ENCODE measurements around the gene CYB5B. TPM values are rescaled to one million over a fixed set of nuclear protein-coding genes. Genes with fewer than 3 reads are reported as not detected.

The CYB5B gene
- polyA plus RNA-seq, 3 donors: 132 to 150 (median 141) TPM

GRCh38 chr16:69471121-69471520 lies 46.7 kb downstream of the CYB5B start:
- no peak for DNase-seq (ENCODE audit: extremely low read depth in 1 of 11, low read depth in 9 of 11, low spot score in 4 of 11)

DNA sequence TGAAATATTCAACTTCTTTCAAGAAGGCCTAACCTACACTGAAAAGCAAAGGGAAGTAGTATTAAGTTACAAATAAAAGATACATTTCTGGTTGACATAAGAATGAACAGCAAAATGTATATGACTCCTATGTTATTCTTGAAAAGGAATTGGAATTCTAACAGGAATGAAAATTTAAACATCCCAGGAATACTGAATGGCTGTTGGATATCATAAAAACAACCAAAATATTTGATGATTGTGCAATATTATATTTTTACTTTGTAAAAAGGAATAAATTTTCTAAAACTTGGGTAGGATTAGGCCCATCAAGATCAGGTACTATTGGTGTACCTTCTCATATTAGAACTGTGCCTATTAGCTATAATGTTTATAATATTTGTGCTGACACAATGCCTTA lies 50.0 kb downstream of the CYB5B start:
- DNase-seq (ENCODE audit: extremely low read depth in 1 of 11, low read depth in 9 of 11, low spot score in 4 of 11): no peak

GRCh38 chr16:69476920-69477443 lies 52.6 kb downstream of the CYB5B start:
- DNase-seq (ENCODE audit: extremely low read depth in 1 of 11, low read depth in 9 of 11, low spot score in 4 of 11): no peak

GRCh38 chr16:69477546-69477945 lies 53.1 kb downstream of the CYB5B start:
- no peak for DNase-seq (ENCODE audit: extremely low read depth in 1 of 11, low read depth in 9 of 11, low spot score in 4 of 11)

DNA sequence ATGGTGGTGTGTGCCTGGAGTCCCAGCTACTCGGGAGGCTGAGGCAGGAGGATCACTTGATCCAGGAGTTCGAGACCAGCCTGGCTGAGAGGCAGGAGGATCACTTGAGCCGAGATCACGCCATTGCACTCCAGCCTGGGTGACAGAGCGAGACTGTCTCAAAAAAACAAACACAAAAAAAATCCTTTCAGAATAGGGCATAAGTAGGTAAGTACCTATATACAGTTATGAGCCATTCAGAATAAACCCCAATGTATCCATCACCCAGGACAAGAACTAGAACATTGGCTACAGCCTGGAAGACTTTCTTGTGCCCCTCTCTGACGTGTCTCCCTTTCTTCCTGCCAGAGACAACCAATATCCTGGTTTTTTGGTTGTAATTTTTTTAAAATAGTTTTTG lies 54.3 kb downstream of the CYB5B start:
- DNase-seq (ENCODE audit: extremely low read depth in 1 of 11, low read depth in 9 of 11, low spot score in 4 of 11): no peak

DNA sequence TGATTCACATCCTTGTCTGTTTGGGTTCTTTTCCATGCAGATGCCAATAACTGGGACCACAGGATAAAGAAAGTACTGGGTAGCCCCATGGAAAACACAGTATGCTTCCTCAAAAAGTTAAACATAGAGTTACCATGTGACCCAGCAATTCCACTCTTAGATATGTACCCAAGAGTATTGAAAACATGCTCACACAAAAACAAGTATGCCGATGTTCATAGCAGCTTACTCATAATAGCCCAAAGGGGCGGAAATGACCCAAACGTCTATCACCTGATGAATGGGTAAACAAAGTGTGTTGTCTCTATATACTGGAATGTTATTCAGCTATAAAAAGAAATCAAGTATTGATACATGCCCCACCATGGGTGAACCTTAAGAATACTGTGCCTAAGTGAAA lies 55.4 kb downstream of the CYB5B start:
- DNase-seq (ENCODE audit: extremely low read depth in 1 of 11, low read depth in 9 of 11, low spot score in 4 of 11): no peak

DNA sequence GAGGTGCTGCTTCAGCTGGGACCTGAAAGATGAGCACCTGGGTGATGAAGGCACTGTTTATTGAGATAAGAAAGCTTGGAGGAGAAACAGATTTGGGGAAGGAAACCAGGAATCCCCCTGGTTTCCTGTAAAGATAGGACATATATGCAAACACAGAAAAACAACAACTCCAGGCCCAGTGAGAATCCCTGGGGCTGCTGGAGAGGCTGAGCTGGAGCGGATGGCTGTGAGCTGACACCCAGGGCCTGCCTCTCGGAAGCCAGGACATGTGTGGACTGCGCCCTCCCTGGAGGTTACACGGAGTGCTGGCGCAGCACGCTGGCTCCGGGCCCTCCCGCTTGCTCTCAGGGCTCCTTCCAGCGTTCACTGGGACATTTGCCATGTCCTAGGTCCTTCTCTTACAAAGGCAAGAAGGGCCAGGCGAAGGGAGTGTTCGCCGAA lies 57.5 kb downstream of the CYB5B start:
- DNase-seq (ENCODE audit: extremely low read depth in 1 of 11, low read depth in 9 of 11, low spot score in 4 of 11): peak in 6 of 11 donors; percentile 21 to 55 (median 47)

- peak in 10 of 11 donors; percentile 41 to 79 (median 50) for DNase-seq (ENCODE audit: extremely low read depth in 1 of 11, low read depth in 9 of 11, low spot score in 4 of 11)
Measured at GRCh38 chr16:69482410-69482991, 58.1 kb downstream of the CYB5B start.

DNA sequence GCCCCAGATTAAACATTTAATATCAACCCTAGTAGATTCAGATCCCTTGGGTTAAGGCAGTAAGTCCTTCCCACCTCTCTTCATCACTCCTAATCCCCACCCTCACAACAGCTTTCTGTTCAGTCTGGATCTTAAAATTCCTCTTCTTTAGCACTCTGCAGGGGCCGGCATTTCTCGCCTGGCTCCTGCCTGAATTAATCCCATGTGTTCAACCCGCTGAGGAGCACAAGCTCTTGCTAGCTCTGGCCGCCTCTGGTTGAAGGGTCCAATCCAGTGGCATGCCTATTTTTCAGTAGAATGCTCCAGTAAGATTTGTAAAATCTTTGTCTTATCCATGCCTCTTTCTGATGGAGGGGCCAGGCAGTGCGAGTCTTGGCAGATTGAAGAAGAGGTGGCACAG lies 59.2 kb downstream of the CYB5B start:
- no peak for DNase-seq (ENCODE audit: extremely low read depth in 1 of 11, low read depth in 9 of 11, low spot score in 4 of 11)

- no peak for DNase-seq (ENCODE audit: extremely low read depth in 1 of 11, low read depth in 9 of 11, low spot score in 4 of 11)
Measured at GRCh38 chr16:69485361-69485760, 60.9 kb downstream of the CYB5B start.

DNA sequence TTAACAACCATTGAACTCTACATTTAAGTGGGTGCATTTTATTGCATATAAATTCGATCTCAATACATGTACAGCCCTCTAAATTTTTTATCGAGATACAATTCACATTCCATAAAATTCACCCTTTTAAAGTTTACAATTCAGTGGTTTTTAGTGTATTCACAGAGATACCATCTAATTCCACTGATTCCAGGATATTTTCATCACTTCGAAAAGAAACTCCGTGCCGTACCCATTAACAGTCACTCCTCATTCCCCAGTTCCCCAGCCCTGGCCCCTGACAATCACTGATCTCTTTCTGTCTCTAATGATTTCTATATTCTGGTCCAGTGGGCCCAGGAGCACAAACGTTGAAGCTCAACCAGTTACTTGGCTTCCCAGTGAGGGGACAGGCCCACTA lies 61.4 kb downstream of the CYB5B start:
- no peak for DNase-seq (ENCODE audit: extremely low read depth in 1 of 11, low read depth in 9 of 11, low spot score in 4 of 11)

DNA sequence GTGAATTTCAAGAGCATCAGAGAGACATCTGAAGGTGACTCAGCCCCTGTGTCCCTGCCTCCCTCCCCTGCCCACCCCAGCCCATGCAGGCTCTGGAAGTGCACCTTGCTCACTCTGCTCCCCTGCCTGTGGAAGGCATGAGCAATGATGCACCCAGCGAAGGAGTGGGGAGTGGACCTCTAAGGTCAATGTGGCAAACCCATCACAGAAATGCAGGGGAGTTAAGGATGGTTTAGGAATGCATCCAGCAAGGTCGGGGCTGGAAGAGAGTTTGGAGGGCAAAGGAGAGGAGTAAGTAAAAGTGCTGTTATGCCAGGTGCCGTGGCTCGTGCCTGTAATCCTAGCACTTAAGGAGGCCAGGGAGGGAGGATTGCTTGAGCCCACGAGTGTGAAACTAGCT lies 61.9 kb downstream of the CYB5B start:
- DNase-seq (ENCODE audit: extremely low read depth in 1 of 11, low read depth in 9 of 11, low spot score in 4 of 11): no peak

GRCh38 chr16:69486724-69487123 lies 62.3 kb downstream of the CYB5B start:
- no peak for DNase-seq (ENCODE audit: extremely low read depth in 1 of 11, low read depth in 9 of 11, low spot score in 4 of 11)

GRCh38 chr16:69490707-69491324 lies 66.4 kb downstream of the CYB5B start:
- no peak for DNase-seq (ENCODE audit: extremely low read depth in 1 of 11, low read depth in 9 of 11, low spot score in 4 of 11)

DNA sequence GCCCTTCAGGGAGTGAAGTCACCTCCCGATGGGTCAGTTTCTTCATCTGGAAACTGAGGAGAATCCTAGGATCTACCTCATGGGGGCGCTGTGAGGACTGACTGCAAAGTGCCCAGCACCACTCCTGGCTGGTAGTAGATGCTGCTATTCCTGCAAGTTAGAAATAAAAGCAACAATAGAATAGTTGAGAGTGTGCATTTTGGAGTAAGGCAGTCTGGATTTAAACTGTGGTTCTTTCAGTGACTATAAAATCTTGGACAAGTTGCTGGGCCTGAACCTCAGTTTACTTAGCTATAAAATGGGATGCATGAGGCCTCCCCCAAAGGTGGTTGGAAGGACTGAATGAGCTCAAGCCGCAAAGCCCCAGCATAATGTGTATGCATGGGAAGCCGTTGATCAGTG lies 70.6 kb downstream of the CYB5B start:
- no peak for DNase-seq (ENCODE audit: extremely low read depth in 1 of 11, low read depth in 9 of 11, low spot score in 4 of 11)

DNA sequence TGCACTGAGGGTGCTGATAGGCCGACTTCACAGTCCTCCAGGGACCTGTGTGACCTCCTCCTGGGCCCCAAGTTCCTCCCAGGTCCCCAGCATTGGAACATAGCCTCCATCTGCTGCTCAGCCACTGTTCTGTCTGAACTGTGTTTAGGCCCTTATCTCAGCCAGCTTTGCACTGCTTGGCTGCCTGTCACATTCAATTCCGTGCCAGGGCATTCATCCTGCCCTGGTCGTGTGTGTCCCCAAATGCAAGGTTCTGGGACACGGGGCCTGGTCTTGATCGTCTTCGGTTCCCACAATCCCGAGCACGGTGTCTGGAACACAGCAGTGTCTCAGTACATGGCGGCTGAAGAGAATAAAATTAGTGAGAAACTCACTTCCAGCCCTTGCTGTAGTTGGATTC lies 71.4 kb downstream of the CYB5B start:
- DNase-seq (ENCODE audit: extremely low read depth in 1 of 11, low read depth in 9 of 11, low spot score in 4 of 11): no peak

GRCh38 chr16:69496376-69496775 lies 72.0 kb downstream of the CYB5B start:
- DNase-seq (ENCODE audit: extremely low read depth in 1 of 11, low read depth in 9 of 11, low spot score in 4 of 11): no peak

GRCh38 chr16:69496896-69497295 lies 72.5 kb downstream of the CYB5B start:
- DNase-seq (ENCODE audit: extremely low read depth in 1 of 11, low read depth in 9 of 11, low spot score in 4 of 11): no peak

DNA sequence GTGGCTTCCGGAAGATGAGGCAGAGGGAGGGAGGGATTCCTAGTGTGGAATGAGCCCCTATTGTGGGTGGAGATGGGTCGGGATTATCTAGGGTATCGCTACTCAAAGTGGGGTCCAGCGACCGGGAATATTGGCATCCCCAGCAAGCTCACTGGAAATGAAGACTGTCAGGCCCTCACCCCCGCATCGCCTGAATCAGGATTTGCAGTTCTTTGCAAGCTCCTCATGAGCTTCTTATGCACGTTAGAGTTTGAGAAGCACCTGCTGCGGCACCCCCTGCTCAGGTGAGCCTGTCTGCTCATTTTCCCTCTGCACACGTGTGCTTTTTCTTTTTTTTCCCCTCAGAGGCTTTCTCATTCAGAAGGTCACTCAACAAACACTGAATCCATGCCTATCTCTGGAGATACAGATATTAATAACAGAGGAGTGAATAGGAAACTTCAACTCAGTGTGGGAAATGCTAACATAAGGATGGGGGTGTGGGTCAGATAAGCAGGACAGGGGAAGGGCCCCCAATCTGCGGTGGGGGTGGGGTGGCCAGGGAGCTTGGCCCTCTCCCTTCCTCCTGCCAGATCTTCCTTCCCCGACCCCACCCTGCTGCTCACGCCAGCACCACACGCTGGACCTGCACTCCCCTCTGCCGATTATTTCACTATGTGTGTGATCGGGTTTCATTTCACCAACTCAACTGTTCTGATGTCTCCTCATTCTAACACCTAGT lies 73.6 kb downstream of the CYB5B start:
- DNase-seq (ENCODE audit: extremely low read depth in 1 of 11, low read depth in 9 of 11, low spot score in 4 of 11): no peak

DNA sequence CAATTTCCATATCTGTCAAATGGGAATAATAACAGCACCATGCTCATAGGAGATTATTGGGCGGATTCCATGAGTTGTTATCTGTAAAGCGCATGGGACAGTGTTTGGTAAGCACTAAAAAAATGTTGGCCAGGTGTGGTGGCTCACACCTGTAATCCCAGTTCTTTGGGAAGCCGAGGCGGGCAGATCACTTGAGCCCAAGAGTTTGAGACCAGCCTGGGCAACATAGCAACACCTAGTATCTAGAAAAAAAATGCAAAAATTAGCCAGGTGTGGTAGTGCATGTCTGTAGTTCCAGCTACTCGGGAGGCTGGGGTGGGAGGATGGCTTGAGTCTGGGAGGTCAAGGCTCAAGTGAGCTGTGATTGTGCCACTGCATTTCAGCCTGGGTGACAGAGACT lies 74.5 kb downstream of the CYB5B start:
- no peak for DNase-seq (ENCODE audit: extremely low read depth in 1 of 11, low read depth in 9 of 11, low spot score in 4 of 11)

Measured in renal cortex interstitium (tissue), 11 donors.